GM04504 (cell line): ENCODE measurements around the gene ZMPSTE24.

Source experiments
- DNase-seq: peaks from one replicate; pipeline ENCODE4 v3.0.0-alpha.2; 2012; ENCODE audit warnings: low read depth

ZMPSTE24 gene

DNA sequence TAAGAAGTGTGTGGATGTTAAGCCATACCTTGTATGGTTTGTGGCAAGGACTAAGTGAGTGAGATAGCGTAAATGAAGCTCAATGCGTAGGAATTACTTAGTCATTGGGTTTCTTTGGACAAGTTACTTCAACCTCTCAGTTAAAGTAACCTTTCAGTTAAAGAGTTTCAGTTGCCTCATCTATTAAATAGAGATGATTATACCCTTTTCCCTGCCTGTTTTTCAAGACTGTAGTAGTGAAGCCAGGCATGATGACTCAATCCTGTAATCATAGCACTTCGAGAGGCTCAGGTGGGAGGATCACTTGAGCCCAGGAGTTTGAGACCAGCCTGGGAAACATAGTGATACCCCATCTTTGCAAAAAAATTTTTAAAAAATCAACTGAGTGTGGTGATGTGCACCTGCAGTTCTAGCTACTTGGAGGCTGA, 6.3 kb downstream of the ZMPSTE24 start:
- DNase-seq: no peak

DNA sequence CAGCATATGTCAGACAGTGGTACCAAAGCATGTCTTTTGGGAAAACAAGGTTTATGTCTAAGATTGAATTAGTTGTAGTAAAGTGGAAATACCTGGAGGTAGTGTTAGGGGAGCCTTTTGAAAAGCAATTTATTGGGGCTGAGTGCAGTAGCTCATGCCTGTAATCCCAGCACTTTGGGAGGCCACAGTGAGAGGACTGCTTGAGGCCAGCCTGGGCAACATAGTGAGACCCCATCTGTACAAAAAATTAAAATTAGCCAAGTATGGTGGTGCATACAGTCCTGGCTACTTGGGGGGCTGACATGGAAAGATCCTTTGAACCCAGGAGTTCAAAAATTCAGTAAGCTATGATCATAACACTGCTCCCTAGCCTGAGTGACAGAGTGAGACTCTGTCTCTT, 7.3 kb downstream of the ZMPSTE24 start:
- no peak for DNase-seq

DNA sequence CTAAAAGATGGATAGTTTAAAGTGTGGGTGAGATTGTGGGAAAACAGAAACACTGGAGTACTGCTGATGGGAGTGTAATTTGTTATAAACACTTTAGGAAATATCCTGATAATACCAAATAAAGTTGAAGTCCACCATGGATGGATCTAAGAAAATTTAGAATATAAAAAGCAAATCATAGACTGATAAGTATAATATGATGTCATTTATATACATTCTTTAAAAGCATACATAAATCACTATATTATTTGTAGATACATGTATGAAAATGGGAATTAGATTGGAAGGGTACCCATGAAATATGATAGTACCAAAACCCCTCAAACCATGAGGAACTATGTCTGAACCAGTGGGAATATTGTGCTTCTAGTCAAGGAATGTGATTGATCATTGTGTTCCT, 7.9 kb downstream of the ZMPSTE24 start:
- no peak for DNase-seq

DNA sequence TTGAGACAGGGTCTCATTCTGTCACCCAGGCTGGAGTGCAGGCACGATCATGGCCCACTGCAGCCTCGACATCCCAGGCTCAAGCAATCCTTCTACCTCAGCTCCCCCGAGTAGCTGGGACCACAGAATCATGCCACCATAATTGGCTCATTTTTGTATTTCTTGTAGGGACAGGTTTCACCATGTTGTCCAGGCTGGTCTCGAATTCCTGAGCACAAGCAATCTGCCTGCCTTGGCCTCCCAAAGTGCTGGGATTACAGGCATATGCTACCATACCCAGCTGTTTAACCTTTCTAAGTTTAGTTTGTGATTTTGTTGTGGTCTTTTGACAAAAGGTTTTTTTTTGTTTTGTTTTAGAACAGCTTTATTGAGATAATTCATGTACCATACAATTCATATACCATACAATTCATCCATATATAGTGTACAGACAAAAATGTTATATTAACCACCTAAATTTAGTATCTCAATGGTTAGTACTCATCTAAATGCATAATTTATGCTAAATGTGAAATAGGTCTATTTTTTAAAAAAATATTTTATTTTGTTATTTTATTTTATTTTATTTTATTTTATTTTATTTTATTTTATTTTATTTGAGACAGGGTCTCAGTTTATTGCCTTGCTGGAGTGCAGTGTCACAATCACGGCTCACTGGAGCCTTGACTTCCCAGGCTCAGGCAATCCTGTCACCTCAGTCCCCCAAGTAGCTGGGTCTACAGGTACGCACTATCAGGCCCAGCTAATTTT, 8.9 kb downstream of the ZMPSTE24 start:
- DNase-seq: no peak

DNA sequence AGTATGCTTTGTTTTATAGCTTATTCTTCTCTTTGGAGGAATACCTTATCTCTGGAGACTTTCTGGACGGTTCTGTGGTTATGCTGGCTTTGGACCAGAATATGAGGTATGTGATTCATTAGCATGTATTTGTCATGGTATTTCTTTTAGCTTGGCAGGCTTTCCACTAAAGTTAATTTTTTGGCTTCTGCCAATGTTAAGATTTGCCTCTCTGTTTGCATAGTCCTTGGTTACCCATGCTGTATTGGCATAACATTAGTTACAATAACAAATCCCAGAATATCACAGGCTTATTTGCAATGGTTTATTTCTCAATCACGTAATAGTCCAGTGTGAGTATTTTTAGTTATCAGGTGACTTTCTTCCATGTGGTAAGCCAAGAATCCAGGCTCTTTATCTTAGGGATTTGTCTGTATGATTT, 9.7 kb downstream of the ZMPSTE24 start:
- peak; percentile 78 for DNase-seq

DNA sequence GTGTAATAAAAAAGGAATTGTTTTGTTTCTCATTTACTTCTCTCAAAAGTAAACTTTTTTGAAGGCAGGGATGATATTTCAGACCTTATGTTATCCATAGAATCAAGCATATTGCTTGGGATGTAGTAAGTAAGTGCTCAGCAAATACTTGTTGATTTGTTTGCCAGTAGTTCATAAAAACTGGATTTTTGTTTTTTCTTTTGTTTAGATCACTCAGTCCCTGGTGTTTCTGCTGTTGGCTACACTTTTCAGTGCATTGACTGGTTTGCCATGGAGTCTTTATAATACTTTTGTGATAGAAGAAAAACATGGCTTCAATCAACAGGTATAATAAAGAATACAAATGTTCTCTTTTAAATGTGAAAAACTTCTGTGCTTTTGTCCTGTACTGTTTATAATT, 10.2 kb downstream of the ZMPSTE24 start:
- no peak for DNase-seq

DNA sequence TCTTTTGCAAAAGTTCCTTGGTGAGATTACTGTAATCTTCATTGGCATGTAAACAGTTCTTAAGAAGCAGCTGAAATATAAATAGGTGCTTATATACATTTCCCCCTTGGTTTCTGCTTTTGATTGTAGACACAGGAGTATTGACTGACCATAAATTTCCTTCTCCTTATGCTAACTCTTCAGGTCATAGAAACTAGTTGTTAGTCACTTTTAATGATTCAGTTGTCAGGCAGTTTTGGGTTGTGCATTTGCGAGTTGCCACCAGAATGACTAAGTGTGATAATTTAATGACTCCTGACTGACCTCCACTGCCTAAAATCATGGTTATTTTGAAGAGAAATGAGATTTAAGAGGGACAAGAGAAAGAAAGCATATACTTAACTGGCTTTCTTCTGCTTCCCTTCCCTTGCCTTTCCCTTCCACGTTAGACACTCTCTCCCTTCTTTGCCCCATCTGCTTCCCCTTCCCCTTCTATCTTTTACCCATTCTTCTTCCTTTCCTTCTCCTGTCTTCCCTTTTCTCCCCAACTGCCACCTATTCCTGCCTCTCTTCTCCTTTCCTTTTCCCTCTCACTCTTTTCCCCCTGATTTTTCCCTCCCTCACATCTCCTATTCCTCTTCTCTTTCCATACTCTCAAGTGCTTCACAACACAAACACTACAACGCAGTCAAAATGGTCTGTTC, 12.3 kb downstream of the ZMPSTE24 start:
- DNase-seq: no peak

DNA sequence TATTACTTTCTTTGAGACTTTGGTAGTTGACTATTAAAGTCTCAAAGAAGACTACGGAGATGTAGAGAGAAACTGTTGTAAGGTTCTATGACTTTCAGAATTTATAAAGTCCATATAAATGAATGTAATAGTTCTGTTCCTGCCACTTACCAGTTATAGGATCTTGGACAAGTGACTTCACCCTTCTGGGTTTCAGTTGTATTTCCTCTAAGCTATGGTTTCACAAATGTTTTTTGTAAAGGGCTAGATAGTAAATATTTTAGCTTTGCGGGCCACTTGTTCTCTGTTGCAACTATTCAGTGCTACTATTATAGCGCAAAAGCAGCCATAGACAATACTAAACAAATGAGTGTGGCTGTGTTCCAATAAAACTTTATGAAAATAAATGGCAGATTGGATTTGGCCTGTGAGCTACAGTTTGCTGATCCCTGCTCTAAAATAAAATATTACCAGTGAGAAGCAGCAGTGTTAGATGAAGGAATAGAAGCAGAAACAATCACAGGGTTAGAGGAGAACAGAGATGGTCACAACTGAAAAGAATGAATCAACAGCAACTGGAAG, 14.7 kb downstream of the ZMPSTE24 start:
- no peak for DNase-seq

DNA sequence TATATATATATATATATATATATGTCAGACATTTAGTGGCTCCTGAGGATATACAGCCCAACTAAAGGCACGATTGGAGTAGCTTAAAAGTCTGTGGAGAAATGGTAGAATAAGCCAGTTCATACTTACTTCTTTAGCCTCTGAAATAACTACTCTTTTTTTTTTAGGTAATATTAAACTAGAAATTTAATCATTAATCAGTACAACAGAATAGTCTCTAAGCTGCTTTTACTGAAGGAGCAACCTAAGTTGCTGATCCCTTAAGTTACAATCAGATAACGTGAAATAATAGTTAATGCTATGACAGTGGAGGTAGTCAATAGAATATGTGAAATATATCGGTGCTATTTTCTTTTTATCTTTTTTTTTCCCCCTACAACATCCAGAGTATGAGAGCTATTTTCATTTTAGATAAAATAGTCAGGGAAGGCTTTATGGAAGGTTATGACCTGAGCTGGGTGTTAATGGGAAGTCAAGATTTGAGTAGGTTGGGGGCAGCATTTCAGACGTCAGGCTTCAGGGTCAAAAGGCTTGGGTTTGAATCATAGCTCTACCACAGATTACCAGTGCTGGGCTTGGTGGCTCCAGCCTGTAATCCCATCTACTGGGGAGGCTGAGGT, 15.6 kb downstream of the ZMPSTE24 start:
- no peak for DNase-seq

DNA sequence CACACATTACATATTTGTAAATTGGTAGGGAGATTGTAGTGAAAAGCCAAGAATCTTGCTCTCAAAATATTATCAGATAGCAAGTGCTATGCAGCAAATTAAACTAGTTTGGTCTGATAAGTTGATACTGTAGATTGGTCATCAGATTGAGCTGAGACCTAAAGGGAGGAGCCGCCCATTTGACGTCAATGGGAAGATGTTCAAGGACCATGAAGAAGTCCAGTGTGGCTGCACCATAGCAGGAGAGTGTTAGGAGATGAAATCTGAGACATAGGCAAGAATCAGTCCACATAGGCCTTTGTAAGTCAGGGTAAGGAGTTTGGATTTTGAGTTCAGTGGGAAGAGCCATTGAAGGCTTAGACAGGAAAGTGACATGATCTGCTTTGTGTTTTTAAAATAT, 16.3 kb downstream of the ZMPSTE24 start:
- no peak for DNase-seq

DNA sequence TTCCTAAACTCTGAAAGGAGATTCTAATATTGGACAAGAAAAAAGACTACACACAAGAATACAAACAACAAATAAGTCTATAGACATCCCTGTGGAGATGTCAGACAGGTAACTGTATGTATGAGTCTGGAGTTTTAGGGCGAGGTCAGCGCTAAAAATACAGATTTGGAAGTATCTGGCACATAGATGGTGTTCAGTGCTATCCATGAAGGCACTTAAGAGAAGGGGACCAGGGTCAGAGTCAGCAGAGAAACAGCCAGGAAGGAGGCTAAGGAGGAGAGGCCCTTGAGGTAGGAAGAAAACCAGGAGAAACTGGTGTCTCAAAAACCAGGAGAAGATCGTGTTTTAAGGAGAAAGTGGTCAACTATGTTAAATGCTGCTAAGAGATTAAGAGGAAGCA, 18.1 kb downstream of the ZMPSTE24 start:
- DNase-seq: no peak

DNA sequence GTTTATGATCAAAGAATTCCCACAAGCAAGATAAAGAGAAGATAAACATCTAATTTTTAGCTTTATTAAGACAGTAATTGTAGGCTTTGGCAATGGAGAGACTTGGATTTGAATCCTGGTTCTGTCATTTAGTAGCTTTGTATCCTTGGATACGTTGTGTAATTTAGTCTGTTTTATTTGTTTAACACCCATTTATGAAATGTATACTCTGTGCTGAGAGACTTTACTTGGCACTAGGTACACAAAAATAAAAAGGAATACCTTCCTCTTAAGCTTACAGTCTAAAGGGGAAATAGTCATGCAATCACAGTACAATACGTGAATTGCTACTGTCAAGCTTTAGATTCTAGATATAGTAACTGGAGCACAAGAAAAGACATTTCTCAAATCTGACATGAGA, 23.8 kb downstream of the ZMPSTE24 start:
- no peak for DNase-seq

DNA sequence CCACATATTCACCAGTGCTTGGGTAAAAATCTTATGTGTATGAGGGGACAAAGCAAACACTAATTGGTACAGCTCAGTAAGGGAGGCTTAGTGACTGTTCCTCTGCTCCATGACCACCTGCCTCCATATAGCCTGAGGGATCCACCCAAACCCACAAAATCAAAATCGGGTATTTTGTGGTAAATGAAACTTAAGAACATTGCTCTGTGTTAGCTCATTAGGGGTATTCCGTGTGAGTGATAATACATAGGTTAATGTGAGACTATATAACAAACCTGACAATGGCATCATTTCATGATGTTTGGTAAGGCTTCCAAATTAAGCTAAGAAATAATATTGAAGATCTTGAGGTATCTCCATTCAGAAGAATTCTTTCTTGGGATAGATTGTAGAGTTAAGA, 33.3 kb downstream of the ZMPSTE24 start:
- DNase-seq: no peak

DNA sequence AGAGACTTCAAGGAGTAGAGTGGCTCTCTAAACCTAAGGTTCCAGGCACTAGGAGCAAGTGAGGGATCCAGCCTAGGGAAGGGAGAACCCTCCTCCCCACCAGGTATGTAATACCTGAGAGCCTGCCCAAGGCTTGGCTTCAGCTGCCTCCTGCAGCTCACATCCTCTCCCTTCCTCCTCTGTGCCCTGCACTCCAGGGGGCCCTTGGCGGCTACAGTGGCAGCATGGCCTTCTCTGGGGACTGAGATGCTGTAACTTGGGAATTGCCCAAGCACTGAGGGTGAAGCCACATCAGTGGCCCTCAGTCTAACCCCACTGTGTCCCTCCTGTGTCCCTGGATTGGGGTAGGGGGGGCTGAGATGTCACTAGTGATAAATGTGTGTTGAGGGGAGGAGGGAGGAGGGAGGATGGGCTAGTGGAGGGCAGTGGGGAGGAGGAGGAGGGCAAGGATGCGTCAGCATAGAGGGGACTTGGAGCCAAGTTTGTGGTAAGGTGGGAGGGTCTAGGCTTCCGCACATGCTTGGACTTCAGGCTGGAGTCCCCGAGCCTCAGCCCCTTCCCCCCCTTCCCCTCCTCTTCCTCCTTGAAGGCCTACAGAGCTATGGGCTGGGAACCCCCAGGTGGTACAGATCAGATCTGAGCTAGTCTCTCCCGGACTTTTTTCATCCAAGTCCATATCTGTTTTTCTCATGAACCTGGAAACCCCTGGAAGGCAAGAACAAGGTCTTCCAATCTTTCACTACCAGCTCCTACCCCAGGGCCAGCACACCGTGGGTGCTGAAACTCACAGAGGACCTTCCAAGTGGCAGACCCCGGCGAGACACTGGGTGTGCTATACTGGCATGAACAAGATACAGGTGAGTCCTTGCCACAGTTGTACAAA, 41.6 kb downstream of the ZMPSTE24 start:
- DNase-seq: no peak

DNA sequence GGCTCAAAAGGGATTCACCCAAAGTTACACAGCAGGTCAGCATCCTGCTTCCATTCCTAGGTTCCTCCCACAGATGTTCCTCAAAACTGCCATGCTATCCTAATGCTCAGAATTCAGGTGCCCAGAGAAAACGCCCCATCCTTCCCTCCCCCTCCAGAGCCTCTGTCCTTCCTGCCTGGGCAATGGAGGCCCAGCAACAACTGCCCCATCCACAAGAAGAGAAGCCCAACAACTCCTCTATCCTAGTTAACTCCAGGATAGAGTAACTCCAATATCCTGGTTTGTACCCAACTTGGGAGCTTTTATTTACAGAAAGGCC, 42.2 kb downstream of the ZMPSTE24 start:
- DNase-seq: no peak

DNA sequence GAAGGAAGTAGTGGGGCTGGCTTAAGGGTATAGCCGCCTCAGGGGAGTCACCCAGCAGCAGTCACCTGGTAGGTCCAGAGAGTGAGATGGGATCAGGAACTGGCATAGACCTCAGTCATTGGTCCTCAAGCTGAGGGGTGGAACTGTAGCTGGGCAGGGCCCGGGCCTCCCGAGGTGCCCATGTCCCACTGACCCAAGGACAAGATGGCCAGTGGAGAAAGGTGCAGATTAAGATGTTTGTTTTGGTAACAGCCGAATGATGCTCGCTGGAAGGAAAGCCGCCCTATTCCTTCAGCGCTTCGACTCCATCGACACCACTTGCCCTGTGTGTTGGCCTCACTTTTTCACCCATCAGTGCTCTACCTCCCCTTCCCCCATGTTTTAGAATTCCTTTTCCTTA, 42.6 kb downstream of the ZMPSTE24 start:
- DNase-seq: no peak

DNA sequence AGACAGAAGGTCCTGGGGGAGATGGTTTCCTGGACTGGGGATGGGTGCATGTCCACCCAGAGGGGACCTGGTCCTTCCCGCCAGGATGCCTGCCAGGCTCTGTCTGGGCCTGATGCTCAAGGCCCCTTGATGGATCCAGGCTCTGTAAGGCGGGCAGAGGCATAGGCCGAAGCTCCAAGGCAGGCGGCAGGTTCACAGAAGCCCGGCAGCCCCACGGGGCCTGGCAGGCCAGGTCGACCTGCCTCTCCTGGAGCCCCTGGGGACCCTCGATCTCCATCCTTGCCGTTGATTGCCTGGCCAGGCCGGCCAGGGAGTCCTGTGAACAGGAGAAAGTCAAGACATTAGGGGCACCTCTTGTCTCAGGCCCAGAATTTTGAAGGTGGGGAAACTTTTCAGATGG, 43.0 kb downstream of the ZMPSTE24 start:
- DNase-seq: no peak

DNA sequence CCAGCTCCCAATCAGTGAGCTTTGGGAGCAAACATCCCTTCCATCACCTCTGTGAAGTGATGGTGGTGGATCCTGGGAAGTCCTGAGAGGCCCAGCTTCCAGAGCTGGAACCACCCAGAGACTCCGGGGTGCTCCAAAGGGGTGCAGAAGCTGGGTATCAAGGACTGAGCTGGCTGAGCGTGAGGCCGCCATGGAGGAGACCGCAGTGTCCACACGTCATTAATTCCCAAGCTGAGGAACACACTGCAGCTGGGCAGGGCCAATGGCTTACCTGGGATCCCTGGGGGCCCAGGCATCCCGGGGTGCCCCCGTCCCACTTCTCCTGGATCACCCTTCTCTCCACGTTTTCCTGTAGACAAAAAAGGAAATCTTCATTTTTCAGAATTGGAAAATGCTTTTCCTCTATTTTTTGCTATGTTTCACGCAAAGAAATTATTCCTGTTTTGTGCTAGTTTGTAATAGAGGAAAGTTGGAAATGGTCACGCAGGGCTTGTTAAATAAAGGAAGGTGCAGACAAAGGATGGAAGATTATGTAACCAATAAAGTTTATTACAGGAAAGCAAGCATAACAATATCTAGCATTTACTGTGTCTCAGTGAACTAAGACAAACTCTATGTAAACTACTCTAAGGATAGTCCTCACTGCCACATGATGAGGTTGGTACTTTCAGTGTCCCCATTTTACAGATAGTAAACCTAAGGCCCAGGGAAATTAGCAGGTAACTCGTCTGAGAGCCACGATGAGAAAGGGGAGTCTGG, 43.7 kb downstream of the ZMPSTE24 start:
- no peak for DNase-seq

DNA sequence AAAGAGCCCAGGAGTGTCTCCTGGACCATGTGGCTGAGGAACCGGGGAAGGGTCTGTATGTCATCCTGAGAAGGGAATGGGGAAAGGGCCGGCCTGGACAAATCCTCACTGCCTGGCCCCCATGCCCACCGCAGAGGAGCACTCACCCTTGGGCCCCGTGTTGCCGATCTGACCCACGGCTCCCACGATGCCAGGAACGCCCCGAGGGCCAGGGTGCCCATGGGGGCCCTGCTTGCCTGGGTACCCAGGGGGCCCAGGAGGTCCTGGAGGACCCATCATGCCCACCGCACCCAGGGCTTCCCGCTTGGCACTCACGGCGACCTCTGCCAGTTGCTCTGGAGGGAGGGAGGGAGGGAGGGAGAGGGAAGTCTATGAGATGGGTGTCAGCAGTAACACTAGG, 44.4 kb downstream of the ZMPSTE24 start:
- no peak for DNase-seq

DNA sequence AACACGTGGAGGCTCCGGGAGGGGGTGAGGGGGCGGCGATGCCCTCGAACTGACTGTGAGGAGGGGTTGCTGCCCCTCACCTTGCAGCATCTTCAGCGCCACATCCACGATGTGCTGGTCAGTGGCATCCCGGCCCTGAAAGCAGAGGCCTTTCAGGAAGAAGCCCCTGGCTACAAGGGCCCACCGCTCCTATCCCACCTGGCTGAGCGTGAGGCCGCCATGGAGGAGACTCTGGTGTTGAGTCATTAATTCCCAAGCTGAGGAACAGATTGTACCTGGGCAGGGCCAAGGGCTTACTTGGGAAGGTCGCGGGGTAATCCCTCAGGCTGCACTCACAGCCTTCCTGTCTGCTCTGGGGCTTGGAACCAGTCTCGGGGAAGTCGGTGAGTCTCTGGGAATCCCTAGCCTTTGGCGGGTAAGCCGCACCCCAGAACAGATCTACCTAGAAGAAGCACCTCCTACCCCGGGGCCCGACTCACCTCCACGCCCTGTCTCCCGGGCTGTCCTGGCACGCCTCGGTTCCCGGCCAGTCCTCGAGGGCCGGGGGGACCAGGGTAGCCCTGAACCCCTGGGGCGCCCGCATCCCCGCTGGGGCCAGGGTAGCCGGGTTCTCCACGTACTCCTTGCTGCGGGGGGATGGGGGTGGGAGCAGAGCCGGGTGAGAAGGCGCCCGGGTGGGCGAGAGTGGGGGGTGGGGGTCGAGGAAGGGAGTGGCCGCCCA, 45.2 kb downstream of the ZMPSTE24 start:
- DNase-seq: no peak

DNA sequence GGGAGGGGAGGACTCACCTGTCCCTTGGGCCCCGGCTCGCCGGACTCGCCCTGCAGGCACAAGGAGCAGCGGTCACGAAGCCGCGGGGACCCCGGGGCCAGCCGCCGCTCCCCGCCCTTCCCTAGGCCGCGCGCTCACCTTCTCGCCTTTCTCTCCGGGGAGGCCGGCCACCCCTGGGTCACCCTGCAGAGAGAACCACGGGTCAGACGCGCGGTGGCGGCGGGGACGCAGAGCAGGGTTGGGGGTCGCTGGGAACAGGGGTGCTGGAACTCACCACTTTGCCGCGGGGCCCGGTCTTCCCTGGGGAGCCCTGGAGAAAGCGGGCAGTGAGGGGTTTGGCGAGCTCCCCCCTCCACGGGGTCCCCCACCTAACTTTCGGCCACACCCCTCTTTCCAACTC, 45.8 kb downstream of the ZMPSTE24 start:
- DNase-seq: no peak
